K562 (cell line): ENCODE data around the gene MAD1L1. TPM values are rescaled to one million over a fixed set of nuclear protein-coding genes. Genes with fewer than 3 reads are reported as not detected.

Source experiments
- BCOR ChIP-seq: fragments of 450-650 bp; IDR thresholded peaks from 2 replicates; pipeline ENCODE4 v1.6.1; 2016
- CBFA2T2 ChIP-seq: fragments of 450-650 bp; conservative IDR thresholded peaks from 2 replicates; pipeline ENCODE4 v1.6.1; 2017; ENCODE audit warnings: mild to moderate bottlenecking
- CC2D1A ChIP-seq: fragments of 450-650 bp; IDR thresholded peaks from 2 replicates; pipeline ENCODE4 v1.6.1; 2017; ENCODE audit warnings: mild to moderate bottlenecking
- CGGBP1 ChIP-seq: fragments of 250-450 bp; sonication (Bioruptor Pico); IDR thresholded peaks from 2 replicates; pipeline ENCODE4 v1.9.0; 2021; ENCODE audit warnings: mild to moderate bottlenecking
- EGR1 ChIP-seq: fragments of 450-650 bp; conservative IDR thresholded peaks from 2 replicates; pipeline ENCODE4 v1.6.1; 2017; ENCODE audit warnings: mild to moderate bottlenecking
- FOXM1 ChIP-seq, 2 experiments: fragments of 450-650 bp in 1 of 2; sonication (generic) in 1 of 2; formaldehyde crosslinking in 1 of 2; IDR thresholded peaks; 2 replicates each; pipeline versions ENCODE4 v1.6.1 to v1.9.0; 2017 to 2022; ENCODE audit warnings: low read depth in 2 of 2, mild to moderate bottlenecking in 2 of 2, missing genetic modification reagents in 1 of 2, moderate library complexity in 1 of 2
- FOXP4 ChIP-seq: sonication (generic); formaldehyde crosslinking; IDR thresholded peaks from 2 replicates; pipeline ENCODE4 v1.8.0; 2022; ENCODE audit warnings: mild to moderate bottlenecking, missing genetic modification reagents, borderline replicate concordance
- KAT2B ChIP-seq: IDR thresholded peaks from one replicate; pipeline ENCODE4 v1.6.1; 2012; ENCODE audit warnings: low read depth, mild to moderate bottlenecking, control low read depth, inconsistent platforms, low read length, moderate library complexity
- LCOR ChIP-seq: sonication (generic); formaldehyde crosslinking; IDR thresholded peaks from 2 replicates; pipeline ENCODE4 v1.8.0; 2022; ENCODE audit warnings: mild to moderate bottlenecking, missing genetic modification reagents
- PHB2 ChIP-seq: fragments of 450-650 bp; IDR thresholded peaks from 2 replicates; pipeline ENCODE4 v1.6.1; 2017; ENCODE audit warnings: low read depth
- POLR2AphosphoS5 ChIP-seq: IDR thresholded peaks from 2 replicates; pipeline ENCODE4 v1.6.1; 2011; ENCODE audit warnings: mild to moderate bottlenecking, low read depth, low read length, moderate library complexity; ENCODE audit not compliant: control insufficient read depth, insufficient read depth
- RBBP5 ChIP-seq: fragments of 200-600 bp; sonication (generic); IDR thresholded peaks from 2 replicates; pipeline ENCODE4 v1.6.1; 2012; ENCODE audit warnings: borderline replicate concordance, mild to moderate bottlenecking, low read length, control low read depth, inconsistent platforms; ENCODE audit not compliant: insufficient read depth, poor library complexity, severe bottlenecking
- SMAD3 ChIP-seq: fragments of 450-650 bp; formaldehyde crosslinking; conservative IDR thresholded peaks from 2 replicates; pipeline ENCODE4 v1.4.0; 2020; ENCODE audit warnings: mild to moderate bottlenecking
- SRF ChIP-seq, 2 experiments: fragments of 250-450, 450-650 bp in 1 of 2; sonication (Bioruptor Pico) in 1 of 2; sonication (generic) in 1 of 2; formaldehyde crosslinking; IDR thresholded peaks; 2 replicates each; pipeline versions ENCODE4 v1.5.0 to v1.5.1; 2020 to 2022; ENCODE audit warnings: mild to moderate bottlenecking in 1 of 2, missing genetic modification reagents in 1 of 2
- TAF1 ChIP-seq: IDR thresholded peaks from 2 replicates; pipeline ENCODE4 v1.6.1; 2011; ENCODE audit warnings: mild to moderate bottlenecking, low read length, moderate library complexity; ENCODE audit not compliant: insufficient read depth, control insufficient read depth, severe bottlenecking; ENCODE audit errors: extremely low read depth
- UBTF ChIP-seq, 2 experiments: IDR thresholded peaks; 2 replicates each; pipeline ENCODE4 v1.6.1; 2012; ENCODE audit warnings: improper control_type of control experiment in 2 of 2, low read depth in 2 of 2, low read length in 2 of 2, borderline replicate concordance in 1 of 2
- XRCC5 ChIP-seq: fragments of 200-400 bp; formaldehyde crosslinking; IDR thresholded peaks from 2 replicates; pipeline ENCODE4 v1.6.1; 2017; ENCODE audit warnings: low read depth, mild to moderate bottlenecking, low read length
- ZFX ChIP-seq: sonication (generic); formaldehyde crosslinking; IDR thresholded peaks from 2 replicates; pipeline ENCODE4 v1.8.0; 2022; ENCODE audit warnings: mild to moderate bottlenecking, missing genetic modification reagents, moderate library complexity
- ZNF263 ChIP-seq: sonication (generic); formaldehyde crosslinking; IDR thresholded peaks from 2 replicates; pipeline ENCODE4 v1.8.0; 2022; ENCODE audit warnings: mild to moderate bottlenecking, missing genetic modification reagents, borderline replicate concordance
- ZNF280A ChIP-seq: fragments of 450-650 bp; IDR thresholded peaks from 2 replicates; pipeline ENCODE4 v1.6.1; 2018; ENCODE audit warnings: mild to moderate bottlenecking, low read depth; ENCODE audit not compliant: partially characterized antibody
- ZNF644 ChIP-seq: fragments of 200-800 bp; sonication (Bioruptor generic); IDR thresholded peaks from 2 replicates; pipeline ENCODE4 v1.6.1; 2016; ENCODE audit warnings: low read depth, missing genetic modification characterization, missing compliant biosample characterization
- polyA plus RNA-seq, 8 experiments: library from polyadenylated mRNA; depleted of rRNA in 4 of 8; stranded (reverse) in 5 of 8; unstranded in 3 of 8; fragments of >200 nt; fragmentation: Nextera tagmentation in 2 of 8; fragmentation: Illumina TruSeq in 1 of 8; extraction: Ambion mirVana in 2 of 8; extraction: Trizol in 1 of 8; gene quantifications; 2 replicates each; pipeline versions ENCODE4 v1.2.1 to v1.2.3, GENCODE V29; 2011 to 2014; ENCODE audit warnings: inconsistent platforms in 1 of 8, missing spikeins in 1 of 8
- total RNA-seq, 7 experiments: library from RNA; depleted of rRNA in 6 of 7; stranded (reverse); fragments of >200 nt in 6 of 7; fragmentation: Illumina TruSeq in 2 of 7; extraction: Trizol in 2 of 7; gene quantifications; 2 replicates each; pipeline versions ENCODE4 v1.2.1 to v1.2.3, GENCODE V29; 2011 to 2021; ENCODE audit warnings: low replicate concordance in 1 of 7

MAD1L1 gene
- total and polyA plus RNA-seq, 9 of the 15 experiments (the other 6 are each of a cell fraction or from before 2014, with no cell fraction given) = 1.7 to 89.7 (median 18.0) TPM

- TF ChIP-seq POLR2AphosphoS5 = peak; percentile 99
- TF ChIP-seq LCOR (CRISPR knock-in tag) = 0 out of 2 replicates have a peak, but pooled peaks have one; percentile 17
- peak; percentile 96 for TF ChIP-seq EGR1
- TF ChIP-seq ZNF263 = peak; percentile 46
- TF ChIP-seq FOXP4 = 0 out of 2 replicates have a peak, but pooled peaks have one; percentile 60
- peak; percentile 96; the same call in 1 of the 2 replicates for TF ChIP-seq CC2D1A
- TF ChIP-seq ZFX (CRISPR knock-in tag) = peak; percentile 85
- TF ChIP-seq CGGBP1 = no peak
- TF ChIP-seq SMAD3 (CRISPR knock-in tag) = peak; percentile 69; the same call in 1 of the 2 replicates
- TF ChIP-seq TAF1 = peak; percentile 78
- TF ChIP-seq RBBP5 = peak; percentile 62
- TF ChIP-seq PHB2 = peak; percentile 87
- TF ChIP-seq FOXM1 (IDR thresholded peaks at IDR 0.05; ENCODE audit: low read depth) = peak; percentile 95
- TF ChIP-seq FOXM1 (CRISPR knock-in tag; IDR thresholded peaks at IDR 0.05; ENCODE audit: low read depth) = no peak
- no peak for TF ChIP-seq SRF (CRISPR knock-in tag; IDR thresholded peaks at IDR 0.05)
- TF ChIP-seq ZNF644 = peak; percentile 92
- TF ChIP-seq BCOR = peak; percentile 93
- TF ChIP-seq XRCC5 = peak; percentile 65; the same call in 1 of the 2 replicates
- no peak for TF ChIP-seq KAT2B
- peak; percentile 21 to 61; a peak in 1 of 4 replicates for TF ChIP-seq UBTF (IDR thresholded peaks at IDR 0.05; ENCODE audit: borderline replicate concordance in 1 of 2, low read depth in 2 of 2, low read length in 2 of 2)
- peak; percentile 99 for TF ChIP-seq CBFA2T2
- TF ChIP-seq ZNF280A = no peak
Observed at GRCh38 chr7:1856161-1856887, 376.4 kb downstream of the MAD1L1 start (continued).
